Ecto neural progenitor cell (in vitro differentiated cells): ENCODE data around the gene BRSK2.

Experiments
- DNase-seq: peaks from one replicate; pipeline ENCODE4 v3.0.0-alpha.2; 2018; ENCODE audit warnings: low spot score

Gene BRSK2

DNA sequence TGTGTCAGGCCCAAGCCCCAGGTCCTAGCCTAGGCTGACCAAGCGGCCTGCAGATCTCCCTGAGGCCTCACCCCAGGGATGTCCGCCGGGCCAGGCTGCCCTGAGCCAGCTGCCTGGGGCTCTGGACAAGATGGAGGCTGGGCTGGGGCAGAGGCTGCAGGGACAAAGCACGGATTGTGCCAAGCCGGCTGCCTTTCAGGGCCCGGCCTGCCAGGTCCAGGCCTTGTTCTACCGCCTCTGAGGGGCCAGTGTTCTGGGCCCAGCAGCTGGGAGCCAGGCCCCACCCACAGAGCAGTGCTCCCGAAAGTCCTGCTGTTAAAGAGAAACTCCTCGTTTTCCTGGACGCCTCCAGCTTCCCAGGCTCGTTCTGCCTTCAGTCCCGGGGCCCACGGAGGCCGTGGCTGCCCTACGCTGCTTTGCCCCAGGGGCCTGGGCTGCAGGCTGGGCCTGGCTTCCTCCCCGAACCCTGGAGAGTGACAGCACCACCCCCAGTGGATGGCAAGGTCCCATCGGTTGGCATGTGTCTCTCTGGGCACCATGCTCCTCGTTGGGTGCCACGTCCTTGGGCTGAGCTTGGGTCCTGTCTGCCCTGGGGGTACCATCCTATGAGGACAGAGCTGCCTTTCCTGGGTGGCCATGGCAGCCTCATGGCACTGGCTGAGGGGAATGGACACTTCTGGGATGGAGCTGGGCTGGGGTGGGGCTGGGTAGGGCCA lies 7.6 kb downstream of the BRSK2 start:
- DNase-seq = no peak

DNA sequence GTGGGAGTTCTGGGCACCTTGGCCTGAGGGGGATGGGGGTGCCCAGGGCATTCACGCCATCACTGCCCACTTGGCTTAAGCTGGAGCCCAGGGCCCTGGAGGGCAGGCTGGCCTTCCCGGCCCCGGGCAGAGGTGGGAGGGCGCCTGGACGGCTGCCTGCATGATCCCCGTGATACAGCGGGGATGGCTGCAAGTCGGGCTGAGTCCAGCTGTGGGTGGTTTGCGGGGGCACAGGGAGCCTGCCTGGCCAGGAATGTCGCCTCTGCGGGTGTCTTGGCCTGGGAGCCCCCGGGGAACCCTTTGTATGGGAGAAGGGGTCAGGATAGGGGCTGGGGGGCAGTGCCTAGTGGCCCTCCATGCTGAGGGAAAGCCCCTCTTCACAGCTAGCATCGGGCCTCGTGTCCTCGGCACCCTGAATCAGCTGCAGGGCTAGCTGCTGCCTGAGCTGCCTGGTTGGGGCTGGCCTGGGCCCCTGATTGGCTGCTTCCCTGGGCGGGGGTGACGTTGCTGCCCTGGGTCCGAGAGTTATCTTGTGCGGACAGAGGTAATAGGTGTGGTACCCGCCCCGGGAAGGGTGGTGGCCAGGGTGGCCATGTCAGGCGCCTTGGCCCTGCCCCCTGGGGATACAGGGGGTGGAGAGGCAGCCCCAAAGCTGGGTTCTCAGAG lies 8.3 kb downstream of the BRSK2 start:
- DNase-seq = no peak

DNA sequence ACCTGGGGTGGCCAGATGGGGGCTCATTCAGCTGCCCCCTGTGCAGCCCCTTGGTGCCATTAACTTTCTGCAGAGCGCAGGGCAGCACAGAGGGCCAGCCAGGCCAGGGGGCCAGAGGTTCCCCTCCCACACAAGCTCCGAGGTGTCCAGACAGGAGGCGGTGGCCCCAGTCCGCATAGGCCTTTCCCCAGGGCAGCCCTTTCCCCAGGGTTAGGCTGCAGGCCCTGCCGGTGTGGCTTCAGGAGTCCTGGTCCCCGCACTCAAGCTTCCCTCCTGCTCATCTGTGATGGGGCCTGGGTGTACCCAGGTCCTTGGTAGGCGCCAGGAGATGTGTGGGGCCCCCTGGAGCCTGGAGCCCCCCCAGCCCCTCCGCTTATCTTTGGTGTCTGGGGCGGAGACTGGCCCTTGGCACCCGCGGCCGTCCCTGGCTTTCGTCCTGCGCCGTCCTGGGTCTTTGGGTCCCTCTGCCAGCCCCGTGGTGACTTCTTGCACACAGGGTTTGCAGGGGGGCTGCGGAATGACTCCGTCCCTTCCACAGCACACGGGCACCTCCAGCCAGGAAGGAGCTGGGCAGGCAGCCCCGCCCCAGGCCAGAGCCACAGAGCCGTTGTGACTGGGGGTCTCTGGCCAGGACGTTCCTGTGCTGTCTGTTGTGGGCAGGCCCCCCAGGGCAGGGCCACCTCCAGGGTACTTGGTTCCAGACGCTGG lies 8.9 kb downstream of the BRSK2 start:
- no peak for DNase-seq

DNA sequence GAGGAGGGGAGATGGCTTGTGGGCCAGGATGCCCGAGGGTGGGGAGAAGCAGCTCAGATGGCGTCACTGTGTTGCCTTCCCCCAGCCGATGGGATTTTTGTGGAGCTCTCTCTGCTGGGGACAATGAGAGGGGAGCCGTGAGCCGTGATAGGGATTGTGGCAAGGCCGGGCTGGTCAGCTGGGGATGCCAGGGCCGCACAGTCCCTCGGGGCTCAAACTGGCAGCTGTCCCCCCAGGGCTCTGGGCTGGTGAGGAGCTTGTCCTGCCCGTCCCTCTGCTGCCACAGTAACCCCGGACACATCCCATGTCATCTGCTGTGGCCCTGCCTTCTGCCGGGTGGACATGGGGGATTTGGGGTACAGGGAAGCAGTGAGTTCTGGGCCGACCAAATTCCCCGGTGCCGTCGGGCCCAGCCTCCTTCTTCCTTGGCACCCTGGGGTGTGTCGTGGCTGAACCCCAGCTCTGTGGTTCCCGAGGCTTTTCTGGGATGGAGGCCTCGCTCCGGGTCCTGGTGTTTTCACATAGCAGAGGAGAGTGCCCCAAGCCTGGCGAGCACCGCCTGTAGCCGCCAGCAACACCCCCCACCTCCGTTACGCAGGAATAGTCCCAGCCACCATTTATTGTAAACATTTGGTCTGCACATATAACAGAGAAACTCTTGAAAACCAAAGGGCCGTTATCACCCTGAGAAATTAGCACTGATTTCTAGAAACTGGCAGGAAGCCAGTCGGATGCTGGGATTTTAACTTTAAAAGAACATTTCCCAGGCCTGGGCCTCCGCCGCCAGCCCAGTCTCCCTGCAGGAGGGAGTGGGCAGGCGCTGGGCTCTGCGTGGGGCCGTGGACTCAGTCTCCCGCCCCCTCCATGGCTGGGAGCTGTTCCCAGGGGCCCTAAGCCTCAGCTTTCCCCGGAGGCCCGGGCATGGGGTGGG lies 9.9 kb downstream of the BRSK2 start:
- no peak for DNase-seq

DNA sequence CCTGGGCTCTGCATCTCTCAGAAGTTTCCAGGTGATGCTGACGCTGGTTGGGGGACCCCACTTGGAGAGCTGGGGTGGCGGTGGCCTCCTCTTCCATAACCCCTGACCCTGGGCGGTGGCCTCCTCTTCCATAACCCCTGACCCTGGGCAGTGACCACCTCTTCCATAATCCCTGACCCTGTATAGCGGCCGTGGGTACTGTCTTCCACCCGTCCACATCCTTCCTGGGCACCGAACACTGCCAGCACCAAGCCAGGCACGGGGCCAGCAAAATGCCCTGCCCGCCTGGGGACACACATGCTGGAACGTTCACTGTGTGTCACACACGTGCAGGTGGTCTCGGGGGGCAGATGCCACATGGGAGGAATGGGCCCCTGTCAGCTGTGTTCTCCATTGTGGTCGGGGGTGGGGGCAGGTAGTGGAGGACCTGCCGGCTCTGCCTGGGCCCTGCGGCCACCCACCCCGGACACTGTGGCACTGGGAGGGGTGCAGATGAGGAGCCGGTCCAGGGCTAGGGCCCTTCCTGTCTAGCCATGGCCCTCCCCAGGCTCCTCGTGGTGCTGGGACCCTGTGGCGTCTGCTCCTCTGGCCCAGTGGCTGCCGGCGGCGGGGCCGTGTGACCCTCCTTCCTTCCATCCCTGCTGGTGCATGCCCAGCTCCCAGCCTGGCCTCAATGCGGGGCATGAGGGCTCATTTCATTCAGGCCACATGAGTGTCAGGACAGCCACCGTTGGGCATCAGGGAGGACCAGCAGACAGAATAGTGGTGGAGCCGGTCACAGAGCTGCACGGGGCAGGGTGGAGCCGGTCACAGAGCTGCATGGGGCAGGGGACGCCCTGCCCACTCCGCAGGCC lies 10.8 kb downstream of the BRSK2 start:
- no peak for DNase-seq

DNA sequence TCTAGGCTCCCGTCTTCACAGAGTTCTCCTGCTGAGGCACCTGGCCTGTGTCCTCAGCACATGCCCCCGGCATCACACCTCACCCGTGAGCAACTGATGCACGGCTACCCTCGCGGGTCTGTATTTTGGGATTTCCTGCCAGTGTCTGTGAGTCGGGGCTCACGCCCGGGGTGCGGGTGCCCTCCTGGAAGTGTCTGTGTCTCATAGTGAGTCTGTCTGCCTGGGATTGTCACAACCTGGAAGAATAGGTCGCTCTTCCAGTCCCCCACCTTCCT lies 11.4 kb downstream of the BRSK2 start:
- DNase-seq = no peak

DNA sequence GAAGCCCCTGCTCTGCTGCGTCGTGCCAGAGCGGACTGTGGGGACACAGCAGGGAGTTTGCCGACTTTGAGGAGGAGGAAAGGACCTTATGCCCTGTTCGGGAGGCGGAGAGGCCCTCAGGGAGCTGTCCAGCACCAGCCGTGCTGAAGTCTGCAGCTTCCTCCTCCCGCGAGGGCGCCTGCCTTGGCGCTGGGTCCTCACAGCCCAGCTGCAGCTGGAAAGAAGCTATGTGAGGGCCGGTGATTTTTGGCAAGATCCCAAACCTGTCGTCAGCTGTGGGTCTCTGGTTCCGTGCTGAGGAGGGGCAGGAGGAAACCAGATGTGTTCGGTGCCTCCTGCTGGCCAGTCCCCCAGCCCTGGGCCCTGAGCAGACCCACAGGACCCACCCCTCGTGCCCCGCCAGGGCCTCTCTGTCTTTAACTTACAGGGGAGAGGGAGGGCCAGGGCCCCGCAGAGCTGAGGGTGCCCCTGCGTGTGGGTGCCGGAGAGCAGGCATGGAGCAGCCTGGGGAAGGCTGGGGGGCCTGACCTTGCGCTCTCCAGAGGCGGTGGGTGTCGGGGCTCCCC lies 12.0 kb downstream of the BRSK2 start:
- peak; percentile 88 for DNase-seq

DNA sequence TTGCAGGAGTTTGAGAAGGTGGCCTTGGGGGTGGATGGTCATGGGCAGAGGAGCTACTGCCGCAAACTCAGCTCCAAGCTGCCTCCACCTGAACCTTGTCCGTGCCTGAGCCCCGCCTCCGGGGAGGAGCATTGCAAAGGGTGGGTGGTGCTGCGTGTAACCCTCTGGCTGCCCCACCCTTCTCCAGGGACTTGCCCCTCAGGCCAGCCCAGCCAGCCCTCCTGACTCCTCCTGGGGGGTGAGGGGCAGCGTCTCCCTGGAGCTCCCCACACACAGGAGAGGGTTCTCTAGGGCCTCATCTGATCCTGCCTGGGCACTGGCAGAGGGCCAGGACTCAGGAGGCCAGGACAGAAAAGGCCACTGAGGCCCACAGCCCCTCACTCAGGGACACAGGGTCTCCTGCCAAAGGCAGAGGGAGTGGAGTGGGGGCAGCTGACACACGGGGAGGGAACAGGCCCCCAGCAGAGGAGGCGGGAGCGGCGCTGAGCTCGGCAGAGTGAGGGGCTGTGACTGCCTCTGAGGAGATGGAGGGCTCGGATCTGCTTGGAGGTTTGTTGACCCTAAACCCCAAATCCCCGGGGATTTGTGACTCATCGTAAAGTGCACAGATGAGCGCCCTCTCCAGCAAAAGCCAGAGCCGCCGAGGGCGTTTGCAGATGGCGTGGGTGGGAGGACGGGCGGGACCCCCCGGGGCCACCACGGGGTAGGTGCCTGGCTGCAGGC lies 12.8 kb downstream of the BRSK2 start:
- no peak for DNase-seq

DNA sequence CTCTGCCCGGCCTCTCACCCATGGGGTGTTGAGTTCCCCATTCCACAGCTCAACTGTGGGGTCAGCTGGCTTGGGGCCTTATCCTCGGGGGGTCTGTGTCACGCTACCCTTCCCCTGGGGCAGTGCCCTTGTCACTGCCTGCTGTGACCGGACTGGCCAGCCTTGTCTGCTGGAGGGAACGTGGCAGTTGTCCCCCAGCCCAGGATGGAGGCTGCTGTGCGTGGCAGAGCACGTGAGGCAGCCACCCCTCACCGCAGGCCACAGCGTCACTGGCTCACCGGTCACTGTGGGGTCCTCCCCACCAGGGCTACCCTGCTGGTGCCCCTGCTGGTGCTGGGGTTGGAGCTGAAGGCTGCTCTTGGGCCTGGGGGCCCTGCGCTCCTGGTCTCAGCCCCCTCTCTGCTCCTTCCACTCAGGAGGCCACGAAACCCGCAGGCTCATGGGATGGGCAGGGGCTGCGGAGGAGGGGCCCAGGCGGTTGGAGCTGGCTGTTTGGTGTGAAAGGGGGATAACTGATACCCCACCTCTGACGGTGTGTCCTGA lies 13.4 kb downstream of the BRSK2 start:
- no peak for DNase-seq

DNA sequence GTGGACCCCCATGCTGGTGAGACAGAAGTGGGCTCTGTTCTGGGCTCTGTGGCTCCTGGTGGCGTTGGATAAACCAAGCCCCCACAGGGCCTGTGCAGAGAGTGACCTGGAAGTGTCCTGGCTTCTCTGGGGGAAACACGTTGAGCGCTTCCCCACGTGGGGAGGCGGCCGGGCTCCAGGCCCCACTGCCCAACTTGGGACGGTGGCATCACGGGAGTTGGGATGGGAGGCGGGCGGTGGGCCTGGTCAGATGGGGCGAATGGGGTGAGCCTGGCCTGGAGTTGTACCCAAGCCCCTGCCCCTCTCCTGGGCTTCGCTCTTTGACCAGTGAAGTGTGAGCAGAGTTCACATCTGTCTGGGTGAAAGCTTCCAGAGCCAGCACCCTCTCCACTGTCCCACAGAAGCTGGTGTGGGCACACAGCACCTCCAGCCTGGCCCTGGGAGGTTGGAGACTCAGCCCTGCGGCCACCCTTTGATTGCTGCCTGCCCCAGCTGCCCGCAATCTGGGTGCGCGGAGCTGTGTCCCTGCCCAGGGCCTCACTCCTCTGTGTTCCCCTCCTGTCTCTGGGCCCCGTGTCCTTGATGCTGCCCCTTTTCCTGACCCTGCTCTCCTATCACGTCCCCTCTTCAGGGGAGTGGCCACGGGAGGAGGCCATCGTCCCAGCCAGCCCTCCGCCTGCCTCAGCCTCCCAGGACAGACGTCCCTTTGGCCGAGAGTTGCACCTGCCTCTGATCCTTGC lies 14.2 kb downstream of the BRSK2 start:
- DNase-seq = no peak

DNA sequence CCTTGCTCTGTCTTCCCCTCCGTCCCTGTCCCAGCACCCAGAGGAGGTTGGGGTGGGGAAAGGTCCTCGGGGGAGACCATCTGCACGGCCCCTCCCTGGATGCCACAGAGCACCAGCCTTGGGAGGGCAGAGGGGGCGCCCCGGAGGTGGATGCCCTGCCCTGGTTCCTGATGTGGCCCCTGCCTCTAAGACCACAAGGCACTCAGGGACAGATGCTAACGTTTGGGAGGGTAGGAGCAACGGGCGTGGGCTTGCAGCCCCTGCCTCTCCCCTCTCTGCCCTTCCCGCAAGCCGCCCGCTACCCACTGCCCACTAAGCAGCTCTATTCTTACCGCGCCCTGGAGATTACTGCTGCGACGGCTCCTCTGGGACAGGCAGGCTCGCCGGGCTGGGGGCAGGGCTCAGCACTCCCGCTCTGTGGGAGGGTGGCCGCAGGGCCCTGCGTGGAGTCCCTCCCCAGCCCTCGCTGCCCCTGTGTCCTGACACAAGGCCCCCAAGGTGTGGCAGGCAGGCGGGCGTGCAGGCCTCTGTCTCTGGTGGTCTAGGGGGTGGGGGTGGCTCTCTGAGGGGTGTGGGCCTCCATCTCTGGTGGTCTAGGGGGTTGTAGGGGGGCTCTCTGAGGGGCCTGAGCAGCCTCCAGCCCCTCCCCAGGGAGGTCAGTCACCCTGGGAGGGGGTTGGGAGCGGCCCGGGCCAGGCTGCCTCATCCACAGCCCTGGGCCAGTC lies 14.9 kb downstream of the BRSK2 start:
- no peak for DNase-seq

DNA sequence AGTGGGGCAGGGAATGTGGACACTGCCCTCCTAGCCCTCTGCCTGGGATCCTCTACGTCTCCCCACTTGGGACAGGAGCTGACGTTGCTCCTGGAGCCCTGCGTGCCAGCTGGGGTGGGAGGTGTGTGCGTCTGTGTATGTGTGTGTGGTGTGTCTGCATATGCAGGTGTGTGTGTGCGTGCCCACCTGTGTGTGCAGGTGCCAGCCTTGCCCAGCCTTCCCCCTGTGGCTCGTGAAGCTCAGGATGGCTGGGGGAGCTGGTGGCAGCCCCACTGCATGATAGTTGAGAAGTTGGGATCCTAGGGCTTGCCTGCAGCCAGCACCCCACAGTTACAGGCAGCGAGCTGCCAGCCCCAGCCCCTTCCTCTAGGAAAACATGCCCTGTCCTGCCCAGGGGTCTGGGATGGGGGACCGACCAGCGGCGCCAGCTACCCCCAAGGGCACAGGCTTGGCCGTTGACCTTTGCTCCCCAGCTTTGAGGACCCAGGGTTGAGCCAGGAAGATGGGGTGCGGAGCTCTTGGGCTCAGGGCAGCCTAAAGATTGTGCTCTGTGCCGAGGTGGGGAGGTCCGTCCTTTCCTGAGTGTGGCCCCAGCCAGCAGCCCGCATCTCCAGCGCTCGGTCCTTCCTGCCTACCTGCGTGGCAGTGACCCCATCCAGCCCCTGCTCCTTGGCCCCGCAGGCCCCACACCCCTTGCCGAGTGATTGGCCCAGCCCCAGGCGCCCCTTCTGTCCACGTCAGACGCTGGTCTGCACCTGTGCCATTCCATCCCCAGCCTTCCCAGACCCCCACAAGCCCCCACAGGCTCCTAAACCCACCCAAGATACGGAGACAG lies 15.7 kb downstream of the BRSK2 start:
- no peak for DNase-seq

DNA sequence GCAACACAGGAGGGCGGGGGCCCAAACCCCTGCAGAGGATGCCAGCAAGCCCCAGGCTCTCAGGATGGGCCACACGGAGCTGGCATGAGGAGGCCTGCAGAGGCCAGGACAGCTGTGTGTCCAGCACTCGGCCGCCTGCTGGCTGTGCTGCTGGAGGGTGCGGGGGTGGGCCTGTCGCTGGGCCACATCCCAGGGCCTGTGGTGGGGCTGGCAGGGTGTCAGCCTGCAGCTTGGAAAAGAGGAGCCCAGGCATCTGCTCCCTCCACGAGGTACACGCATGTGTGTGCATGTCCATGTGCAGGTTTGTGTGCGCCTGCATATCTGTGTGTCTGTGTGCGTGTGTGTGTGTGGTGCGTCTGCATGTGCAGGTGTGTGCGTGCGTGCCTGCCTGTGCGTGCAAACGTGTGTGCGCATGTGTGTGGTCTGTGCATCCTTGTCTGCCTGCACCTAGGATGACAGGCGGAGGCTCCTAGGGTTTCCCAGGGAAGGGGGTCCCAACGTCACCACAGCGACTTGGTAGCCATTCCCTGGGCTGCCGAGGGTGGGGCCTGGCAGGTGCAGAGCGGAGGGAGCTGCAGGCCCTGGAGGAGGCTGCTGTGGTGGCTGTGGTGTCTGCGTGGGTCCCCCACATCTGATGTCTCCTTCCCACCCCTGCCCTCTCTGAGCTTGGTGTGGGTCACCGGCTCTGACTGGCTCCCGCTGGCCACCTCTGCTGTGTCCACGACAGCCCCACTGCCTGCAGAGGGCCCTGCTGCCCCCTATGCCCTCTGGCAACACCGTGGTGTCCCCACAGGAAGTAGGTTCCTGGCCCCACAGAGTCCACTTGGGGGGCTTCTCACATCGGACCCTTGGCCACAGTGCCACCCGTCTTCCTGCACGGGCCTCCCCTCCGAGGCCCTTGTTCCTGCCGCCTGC lies 17.1 kb downstream of the BRSK2 start:
- no peak for DNase-seq

DNA sequence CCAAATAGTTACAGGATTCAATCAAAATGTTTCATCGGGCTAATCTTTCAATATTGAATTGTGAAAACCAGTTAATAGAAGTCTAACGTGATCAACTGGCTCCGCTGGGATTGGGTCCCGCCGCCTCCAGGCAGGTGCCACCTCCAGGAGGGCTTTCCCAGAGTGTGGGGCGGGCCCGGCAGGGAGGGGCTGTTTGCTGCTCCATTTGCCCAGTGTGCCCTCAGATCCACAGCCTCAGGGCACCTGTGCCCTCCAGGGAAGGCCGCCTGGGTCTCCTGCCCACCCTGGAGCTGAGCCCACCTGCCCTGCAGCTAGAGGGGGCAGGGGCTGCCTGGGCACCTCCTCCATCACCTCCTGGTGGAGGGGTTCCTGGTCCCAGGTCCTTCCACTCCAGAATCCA lies 17.9 kb downstream of the BRSK2 start:
- no peak for DNase-seq

DNA sequence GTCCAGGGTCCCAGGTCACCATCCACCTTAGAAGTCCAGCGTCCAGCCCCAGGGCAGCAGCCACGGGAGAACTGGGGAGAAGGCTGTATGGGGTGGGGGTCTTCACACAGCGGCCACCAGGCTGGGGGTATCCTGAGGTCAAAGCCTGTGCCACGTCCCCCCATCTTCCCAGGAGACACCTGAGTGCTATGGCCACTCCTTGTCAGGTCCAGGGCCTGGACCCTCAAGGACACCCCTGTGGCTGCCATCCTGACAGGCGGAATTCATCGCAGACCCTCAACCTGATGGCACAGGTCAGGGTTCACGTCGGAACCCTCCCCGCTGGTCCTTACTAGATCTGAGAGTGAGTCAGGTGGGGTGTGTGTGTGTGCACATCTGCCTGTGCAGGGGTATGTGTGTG lies 18.6 kb downstream of the BRSK2 start:
- no peak for DNase-seq

DNA sequence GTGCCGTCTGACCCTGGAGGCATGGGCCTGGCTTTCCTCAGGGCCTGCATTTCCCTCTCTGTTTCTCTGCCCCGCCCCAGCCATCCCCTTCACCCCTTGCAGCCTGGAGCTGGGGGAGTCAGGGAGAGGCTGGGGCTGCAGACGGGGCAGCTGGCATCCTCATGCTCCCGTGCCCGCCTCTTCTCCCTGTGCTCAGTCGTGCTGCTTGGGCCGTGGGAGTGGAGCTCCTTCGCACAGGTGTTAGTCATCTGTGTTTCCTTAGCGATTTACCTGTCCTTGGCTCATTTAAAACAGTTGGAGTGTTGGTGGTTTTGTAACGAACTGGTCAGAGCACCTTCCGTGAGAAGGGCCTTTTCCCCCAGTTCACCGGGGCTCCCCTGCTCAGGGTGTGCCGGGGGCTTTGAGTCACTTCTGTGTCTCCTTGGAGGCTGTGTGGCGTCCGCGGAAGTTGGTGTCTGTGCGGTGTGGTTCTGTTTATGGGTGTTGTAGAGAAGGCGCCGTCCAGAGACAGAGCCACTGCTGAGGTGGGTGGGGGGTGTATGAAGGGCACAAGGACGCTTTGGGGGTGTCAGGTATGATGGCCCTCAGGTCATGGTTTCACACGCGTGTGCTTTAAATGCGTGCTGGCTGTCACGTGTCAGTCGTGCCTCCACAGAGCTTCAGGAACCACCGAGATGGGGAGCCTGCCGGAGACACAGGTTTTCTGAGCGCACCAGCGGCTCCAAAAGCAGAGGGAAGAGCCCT lies 19.5 kb downstream of the BRSK2 start:
- DNase-seq = no peak
